Natural killer cell (primary cell): ENCODE results near the gene DAD1. TPM values are rescaled to one million over a fixed set of nuclear protein-coding genes. Genes with fewer than 3 reads are reported as not detected.
A peak's percentile ranks its signal among the peaks of the same experiment; 100 is the strongest.

Source experiments
- ATAC-seq, 3 donors: fragments of 150-1000 bp in 2 of 3; fragments of 200-7000 bp in 1 of 3; cut with Tn5 transposase; 1 replicate in 1 of 3; 2 replicates in 2 of 3; pipeline ENCODE4 v1.10.0; 2021; ENCODE audit warnings: mild to moderate bottlenecking in 2 of 3, moderate library complexity in 2 of 3
- DNase-seq, 2 donors: peaks; one replicate each; pipeline versions ENCODE4 v3.0.0 to v3.0.0-alpha.2; 2013 to 2021; ENCODE audit warnings: mixed read lengths in 1 of 2
- H3K27ac ChIP-seq: one replicate; pipeline ENCODE4 v1.5.1; 2013; ENCODE audit warnings: mild to moderate bottlenecking, low read length
- H3K27me3 ChIP-seq: one replicate; pipeline ENCODE4 v1.6.1; 2013; ENCODE audit warnings: low read length; ENCODE audit not compliant: control insufficient read depth, insufficient read depth
- H3K36me3 ChIP-seq: one replicate; pipeline ENCODE4 v1.6.1; 2013; ENCODE audit warnings: low read length; ENCODE audit not compliant: control insufficient read depth, insufficient read depth
- H3K4me1 ChIP-seq: one replicate; pipeline ENCODE4 v1.6.1; 2013; ENCODE audit warnings: low read length; ENCODE audit not compliant: control insufficient read depth, insufficient read depth
- H3K4me3 ChIP-seq: one replicate; pipeline ENCODE4 v1.5.1; 2013; ENCODE audit warnings: low read length
- H3K9me3 ChIP-seq: one replicate; pipeline ENCODE4 v1.6.1; 2013; ENCODE audit warnings: low read length; ENCODE audit not compliant: control insufficient read depth, insufficient read depth
- H3K27ac Mint-ChIP-seq, 2 donors: one replicate each; pipeline ENCODE4 v1.8.0; 2022; ENCODE audit warnings: mild to moderate bottlenecking in 2 of 2, mixed read lengths in 2 of 2, moderate library complexity in 1 of 2
- H3K27me3 Mint-ChIP-seq, 2 donors: one replicate each; pipeline ENCODE4 v1.8.0; 2022; ENCODE audit warnings: low read depth in 2 of 2, mixed read lengths in 2 of 2
- H3K36me3 Mint-ChIP-seq: one replicate; pipeline ENCODE4 v1.8.0; 2022; ENCODE audit warnings: mixed read lengths
- H3K4me1 Mint-ChIP-seq, 2 donors: one replicate each; pipeline ENCODE4 v1.8.0; 2022; ENCODE audit warnings: mixed read lengths in 2 of 2
- H3K4me3 Mint-ChIP-seq: one replicate; pipeline ENCODE4 v1.8.0; 2022; ENCODE audit warnings: mild to moderate bottlenecking, moderate library complexity, mixed read lengths
- H3K9me3 Mint-ChIP-seq, 2 donors: one replicate each; pipeline ENCODE4 v1.8.0; 2022; ENCODE audit warnings: mixed read lengths in 2 of 2
- CTCF ChIP-seq: fragments of 200-600 bp; IDR thresholded peaks from one replicate; pipeline ENCODE4 v1.8.0; 2022; ENCODE audit warnings: antibody characterized with exemption
- WGBS: methylation state at CpG from one replicate; pipeline ENCODE4 v1.1.7; 2013; ENCODE audit warnings: missing lambda C conversion rate; ENCODE audit not compliant: insufficient coverage; 5-methylcytosine and 5-hydroxymethylcytosine counted together
- intact Hi-C: fragments of 100-400 bp; cut with micrococcal nuclease; formaldehyde crosslinking; loops from one replicate; pipeline ENCODE4 v1.14.2; 2022
- total RNA-seq, 4 donors: library from RNA; stranded (reverse); fragments of 120-200 nt in 1 of 4; gene quantifications; one replicate each; pipeline versions ENCODE4 v1.2.3 to v1.2.4, GENCODE V29; 2013 to 2022

DAD1 gene
- total RNA-seq, 3 donors from 2014 or later (not counting 1 experiment from before 2014, with no cell fraction given): 79.5 to 97.9 (median 92.8) TPM

DNA sequence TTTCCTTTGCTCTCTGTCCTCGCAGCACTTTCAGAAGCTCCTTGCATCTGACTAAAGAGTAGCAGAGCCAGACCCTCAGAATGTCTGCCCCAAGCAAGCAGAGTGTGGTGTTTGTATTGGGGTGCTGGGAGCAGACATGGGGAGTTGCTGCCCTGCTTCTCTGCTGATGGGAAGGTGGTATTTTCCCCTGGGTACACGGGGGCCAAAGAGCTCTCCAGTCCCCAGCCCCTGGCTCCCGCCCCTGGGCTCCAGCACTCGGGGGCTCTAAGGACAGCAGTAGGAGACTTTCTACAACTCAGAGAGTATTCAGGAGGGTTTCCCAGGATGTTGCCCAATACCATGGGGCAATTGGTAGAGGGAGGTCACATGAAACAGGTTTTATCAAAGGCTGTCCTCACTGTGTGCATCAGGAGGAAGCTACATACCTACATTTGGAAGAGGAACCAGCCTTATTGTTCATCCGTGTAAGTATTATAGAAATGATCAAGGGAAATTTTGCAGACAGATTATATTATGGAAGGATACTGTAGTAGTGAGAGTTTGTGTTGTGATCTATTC is 50.3 kb downstream of the DAD1 start:
- H3K4me1 Mint-ChIP-seq: peaks cover 35 to 42% of the 10 kb centered on the region in 2 donors
- H3K4me1 ChIP-seq: peaks cover 31% of the 10 kb centered on the region
- intact Hi-C loops: no loop called here
- no peaks in the 10 kb centered on the region for H3K27me3 ChIP-seq
- no peak overlapping the region for H3K4me3 ChIP-seq
- ATAC-seq (no peak), DNase-seq (peak in 1 of 2 donors; percentile 46)
- no peaks in the 10 kb centered on the region for H3K9me3 ChIP-seq
- H3K4me3 Mint-ChIP-seq: no peak overlapping the region
- H3K36me3 ChIP-seq: peaks cover 10% of the 10 kb centered on the region
- no peaks in the 10 kb centered on the region for H3K9me3 Mint-ChIP-seq
- no peaks in the 10 kb centered on the region for H3K27me3 Mint-ChIP-seq
- TF ChIP-seq CTCF: no peak
- 74% methylated on average over 5 of the region's 5 CpGs for WGBS
- H3K27ac Mint-ChIP-seq: peak overlapping the region in 1 of 2 donors; percentile 58
- H3K36me3 Mint-ChIP-seq: peaks cover 6% of the 10 kb centered on the region
- peak overlapping the region; percentile 24 for H3K27ac ChIP-seq

- H3K27me3 Mint-ChIP-seq: no peaks in the 10 kb centered on the region
- TF ChIP-seq CTCF: no peak
- Histone ChIP-seq H3K4me1 (peaks cover 31% of the 10 kb centered on the region), H3K36me3 (peaks cover 8% of the 10 kb centered on the region), H3K9me3 (no peaks in the 10 kb centered on the region), H3K27ac (peak overlapping the region; percentile 26), H3K27me3 (no peaks in the 10 kb centered on the region), H3K4me3 (no peak overlapping the region)
- intact Hi-C loops: loop anchor here (2.0 kb wide), 1 partner anchor 19 kb away; no protein-coding TSS in a partner anchor
- H3K27ac Mint-ChIP-seq: peak overlapping the region in 1 of 2 donors; percentile 58
- H3K4me3 Mint-ChIP-seq: no peak overlapping the region
- 88% methylated on average over 6 of the region's 8 CpGs for WGBS
- H3K4me1 Mint-ChIP-seq: peaks cover 38 to 51% of the 10 kb centered on the region in 2 donors
- H3K9me3 Mint-ChIP-seq: no peaks in the 10 kb centered on the region
- DNase-seq: peak in 1 of 2 donors; percentile 35
- peaks cover 10% of the 10 kb centered on the region for H3K36me3 Mint-ChIP-seq
- no peak for ATAC-seq
These were observed 51.4 kb downstream of the DAD1 start for GRCh38 chr14:22537436-22538310.

- no peak for TF ChIP-seq CTCF
- Mint-ChIP-seq H3K9me3 (no peaks in the 10 kb centered on the region), H3K36me3 (peaks cover 10% of the 10 kb centered on the region), H3K27me3 (no peaks in the 10 kb centered on the region), H3K4me1 (peaks cover 45 to 58% of the 10 kb centered on the region in 2 donors), H3K27ac (peak overlapping the region; percentile 58), H3K4me3 (no peak overlapping the region)
- Histone ChIP-seq H3K4me3 (no peak overlapping the region), H3K27ac (peak overlapping the region; percentile 26), H3K27me3 (no peaks in the 10 kb centered on the region), H3K4me1 (peaks cover 37% of the 10 kb centered on the region), H3K36me3 (peaks cover 8% of the 10 kb centered on the region), H3K9me3 (no peaks in the 10 kb centered on the region)
- ATAC-seq (peak; percentile 91 to 99 (median 92)), DNase-seq (peak; percentile 40 to 89)
- intact Hi-C loops: loop anchor here (2.0 kb wide), 1 partner anchor 20 kb away; no protein-coding TSS in a partner anchor
- WGBS: 42% methylated on average over 5 of the region's 6 CpGs
These were observed 52.1 kb downstream of the DAD1 start for GRCh38 chr14:22536853-22537338.
